K562 (cell line): ENCODE measurements around the gene DUOX2. TPM values are rescaled to one million over a fixed set of nuclear protein-coding genes. Genes with fewer than 3 reads are reported as not detected.

Experiments used
- ARNT ChIP-seq, 2 experiments: fragments of 450-650 bp; IDR thresholded peaks; 2 replicates each; pipeline ENCODE4 v1.6.1; 2016; ENCODE audit warnings: mild to moderate bottlenecking in 1 of 2
- BHLHE40 ChIP-seq: IDR thresholded peaks from 2 replicates; pipeline ENCODE4 v1.6.1; 2011; ENCODE audit warnings: low read length, improper control_type of control experiment
- CBX5 ChIP-seq: IDR thresholded peaks from 2 replicates; pipeline ENCODE4 v1.6.1; 2014; ENCODE audit warnings: low read depth, borderline replicate concordance
- CSDE1 ChIP-seq, 2 experiments: fragments of 450-650 bp; IDR thresholded peaks; 2 replicates each; pipeline ENCODE4 v1.6.1; 2016; ENCODE audit warnings: mild to moderate bottlenecking in 1 of 2
- E2F6 ChIP-seq, 2 experiments: IDR thresholded peaks; 2 replicates each; pipeline ENCODE4 v1.6.1; 2011; ENCODE audit warnings: borderline replicate concordance in 1 of 2, control low read depth in 1 of 2, low read depth in 1 of 2, low read length in 1 of 2, mild to moderate bottlenecking in 1 of 2, mixed read lengths in 1 of 2, moderate library complexity in 1 of 2; ENCODE audit not compliant: insufficient read depth in 1 of 2, insufficient read length in 1 of 2, poor library complexity in 1 of 2, severe bottlenecking in 1 of 2; ENCODE audit errors: extremely low read depth in 1 of 2
- EZH2 ChIP-seq: IDR thresholded peaks from 2 replicates; pipeline ENCODE4 v1.6.1; 2012; ENCODE audit warnings: low read depth, mild to moderate bottlenecking, inconsistent platforms, low read length, borderline replicate concordance
- FOXK1 ChIP-seq: sonication (generic); formaldehyde crosslinking; IDR thresholded peaks from 2 replicates; pipeline ENCODE4 v1.8.0; 2022; ENCODE audit warnings: missing genetic modification reagents, mild to moderate bottlenecking, borderline replicate concordance
- HNRNPLL ChIP-seq: fragments of 200-400 bp; formaldehyde crosslinking; IDR thresholded peaks from 2 replicates; pipeline ENCODE4 v1.6.1; 2017; ENCODE audit warnings: low read length, low read depth, mild to moderate bottlenecking; ENCODE audit not compliant: poor library complexity, severe bottlenecking
- RB1 ChIP-seq: fragments of 450-650 bp; IDR thresholded peaks from 2 replicates; pipeline ENCODE4 v1.6.1; 2017; ENCODE audit warnings: low read depth, mild to moderate bottlenecking
- SIRT6 ChIP-seq: IDR thresholded peaks from one replicate; pipeline ENCODE4 v1.6.1; 2012; ENCODE audit warnings: low read depth, mild to moderate bottlenecking, control low read depth, inconsistent platforms, low read length, moderate library complexity
- SLC30A9 ChIP-seq: fragments of 250-450 bp; sonication (Bioruptor Pico); IDR thresholded peaks from 2 replicates; pipeline ENCODE4 v1.8.0; 2022; ENCODE audit warnings: mild to moderate bottlenecking, moderate library complexity
- SMC3 ChIP-seq: conservative IDR thresholded peaks from 2 replicates; pipeline ENCODE4 v1.6.1; 2011; ENCODE audit warnings: low read depth, low read length, improper control_type of control experiment; ENCODE audit not compliant: insufficient read depth
- TRIM28 ChIP-seq: fragments of 450-650 bp; IDR thresholded peaks from 2 replicates; pipeline ENCODE4 v1.6.1; 2017
- TSC22D4 ChIP-seq: fragments of 450-650 bp; IDR thresholded peaks from 2 replicates; pipeline ENCODE4 v1.6.1; 2016; ENCODE audit warnings: missing genetic modification characterization, missing biosample characterization, control low read depth
- XRCC3 ChIP-seq: fragments of 450-650 bp; IDR thresholded peaks from 2 replicates; pipeline ENCODE4 v1.6.1; 2017; ENCODE audit warnings: mild to moderate bottlenecking, moderate library complexity
- ZBTB26 ChIP-seq: fragments of 450-650 bp; formaldehyde crosslinking; IDR thresholded peaks from 2 replicates; pipeline ENCODE4 v1.4.0; 2022; ENCODE audit warnings: missing genetic modification characterization
- ZNF175 ChIP-seq: fragments of 200-800 bp; sonication (Bioruptor generic); IDR thresholded peaks from 2 replicates; pipeline ENCODE4 v1.6.1; 2016; ENCODE audit warnings: low read depth, mild to moderate bottlenecking, missing genetic modification characterization, missing compliant biosample characterization
- ZNF280A ChIP-seq: fragments of 450-650 bp; IDR thresholded peaks from 2 replicates; pipeline ENCODE4 v1.6.1; 2018; ENCODE audit warnings: mild to moderate bottlenecking, low read depth; ENCODE audit not compliant: partially characterized antibody
- ZNF740 ChIP-seq, 3 experiments: fragments of 200-800 bp in 1 of 3; sonication (Bioruptor generic) in 1 of 3; sonication (generic) in 1 of 3; formaldehyde crosslinking in 1 of 3; IDR thresholded peaks; 2 replicates each; pipeline versions ENCODE4 v1.6.1 to v1.8.0; 2016 to 2022; ENCODE audit warnings: mild to moderate bottlenecking in 2 of 3, missing compliant biosample characterization in 2 of 3, missing genetic modification characterization in 2 of 3, missing genetic modification reagents in 1 of 3
- ZNF780A ChIP-seq: fragments of 250-450 bp; sonication (Bioruptor Pico); IDR thresholded peaks from 2 replicates; pipeline ENCODE4 v1.5.0; 2021; ENCODE audit warnings: mild to moderate bottlenecking
- ZNF79 ChIP-seq: fragments of 250-450 bp; sonication (Bioruptor Pico); IDR thresholded peaks from 2 replicates; pipeline ENCODE4 v1.4.0; 2020; ENCODE audit warnings: low read depth, mild to moderate bottlenecking, moderate library complexity
- ZZZ3 ChIP-seq: fragments of 450-650 bp; IDR thresholded peaks from 2 replicates; pipeline ENCODE4 v1.6.1; 2016; ENCODE audit warnings: antibody characterized with exemption, mild to moderate bottlenecking, moderate library complexity
- polyA plus RNA-seq, 8 experiments: library from polyadenylated mRNA; depleted of rRNA in 4 of 8; stranded (reverse) in 5 of 8; unstranded in 3 of 8; fragments of >200 nt; fragmentation: Nextera tagmentation in 2 of 8; fragmentation: Illumina TruSeq in 1 of 8; extraction: Ambion mirVana in 2 of 8; extraction: Trizol in 1 of 8; gene quantifications; 2 replicates each; pipeline versions ENCODE4 v1.2.1 to v1.2.3, GENCODE V29; 2011 to 2014; ENCODE audit warnings: inconsistent platforms in 1 of 8, missing spikeins in 1 of 8
- total RNA-seq, 7 experiments: library from RNA; depleted of rRNA in 6 of 7; stranded (reverse); fragments of >200 nt in 6 of 7; fragmentation: Illumina TruSeq in 2 of 7; extraction: Trizol in 2 of 7; gene quantifications; 2 replicates each; pipeline versions ENCODE4 v1.2.1 to v1.2.3, GENCODE V29; 2011 to 2021; ENCODE audit warnings: low replicate concordance in 1 of 7

The DUOX2 gene
- total and polyA plus RNA-seq, 9 of the 15 experiments (the other 6 are each of a cell fraction or from before 2014, with no cell fraction given), result 0.01 to 0.03 (median 0.02) TPM; not detected in 6

GRCh38 chr15:45118131-45118588, 4.2 kb upstream of the DUOX2 start (continued):
- TF ChIP-seq HNRNPLL (no peak), BHLHE40 (peak; percentile 46; the same call in 1 of the 2 replicates), CSDE1 (IDR thresholded peaks at IDR 0.05) (no peak), RB1 (peak; percentile 91), SLC30A9 (CRISPR knock-in tag) (no peak), TRIM28 (no peak), ZNF740 (CRISPR knock-in tag; IDR thresholded peaks at IDR 0.05) (no peak), ZNF740 (tag; IDR thresholded peaks at IDR 0.05) (no peak), ZZZ3 (no peak), XRCC3 (no peak), ARNT (IDR thresholded peaks at IDR 0.05) (no peak), TSC22D4 (tag) (no peak), ZNF280A (no peak), EZH2 (no peak), ZBTB26 (CRISPR knock-in tag) (no peak), E2F6 (IDR thresholded peaks at IDR 0.05; ENCODE audit: borderline replicate concordance in 1 of 2, extremely low read depth in 1 of 2, insufficient read depth in 1 of 2, insufficient read length in 1 of 2, low read depth in 1 of 2, low read length in 1 of 2, poor library complexity in 1 of 2, severe bottlenecking in 1 of 2) (no peak), FOXK1 (CRISPR knock-in tag) (no peak), CBX5 (0 out of 2 replicates have a peak, but pooled peaks have one; percentile 49), ZNF175 (CRISPR knock-in tag) (no peak), SIRT6 (no peak), ZNF780A (CRISPR knock-in tag) (no peak), SMC3 (peak; percentile 98), ZNF79 (CRISPR knock-in tag) (no peak)
